OCI-LY1 (cell line): ENCODE results near the gene CYTH4.

Source experiments
- H2AFZ ChIP-seq: fragments of 200-600 bp; sonication (generic), shearing (Covaris generic); 2 replicates; pipeline ENCODE4 v1.6.0; 2014; ENCODE audit warnings: antibody characterized with exemption, mild to moderate bottlenecking, low read length
- H3F3A ChIP-seq: fragments of 200-600 bp; sonication (generic), shearing (Covaris generic); 2 replicates; pipeline ENCODE4 v1.6.0; 2014; ENCODE audit warnings: mild to moderate bottlenecking, antibody characterized with exemption, low read length, moderate library complexity; ENCODE audit not compliant: insufficient read depth
- H3K27ac ChIP-seq: fragments of 200-600 bp; sonication (generic); 2 replicates; pipeline ENCODE4 v1.5.1; 2014; ENCODE audit warnings: low read length, mixed run types, mild to moderate bottlenecking, low read depth; ENCODE audit not compliant: poor library complexity, severe bottlenecking
- H3K27me3 ChIP-seq: fragments of 200-600 bp; sonication (generic); 2 replicates; pipeline ENCODE4 v1.6.0; 2014; ENCODE audit warnings: antibody characterized with exemption, mild to moderate bottlenecking, low read length, moderate library complexity; ENCODE audit not compliant: insufficient read depth
- H3K36me3 ChIP-seq: fragments of 200-600 bp; sonication (generic); 2 replicates; pipeline ENCODE4 v1.6.1; 2014; ENCODE audit warnings: mild to moderate bottlenecking, antibody characterized with exemption, low read length, moderate library complexity, mixed read lengths; ENCODE audit not compliant: insufficient read depth
- H3K4me1 ChIP-seq: fragments of 200-600 bp; sonication (generic); 2 replicates; pipeline ENCODE4 v1.5.1; 2014; ENCODE audit warnings: mild to moderate bottlenecking, low read length, moderate library complexity; ENCODE audit not compliant: insufficient read depth, severe bottlenecking
- H3K4me2 ChIP-seq: fragments of 200-600 bp; sonication (generic), shearing (Covaris generic); 2 replicates; pipeline ENCODE4 v1.6.1; 2014; ENCODE audit warnings: low read length
- H3K4me3 ChIP-seq: fragments of 200-600 bp; sonication (generic); 2 replicates; pipeline ENCODE4 v1.5.1; 2014; ENCODE audit warnings: low read length, low read depth, mild to moderate bottlenecking, mixed read lengths; ENCODE audit not compliant: poor library complexity, severe bottlenecking
- H3K79me2 ChIP-seq: fragments of 200-600 bp; shearing (Covaris generic); 2 replicates; pipeline ENCODE4 v1.6.1; 2016; ENCODE audit warnings: mixed run types, low read length, mixed read lengths; ENCODE audit not compliant: insufficient read depth
- H3K9ac ChIP-seq: fragments of 200-600 bp; sonication (generic), shearing (Covaris generic); 2 replicates; pipeline ENCODE4 v1.6.1; 2014; ENCODE audit warnings: mild to moderate bottlenecking, low read length, mixed read lengths
- H3K9me2 ChIP-seq: fragments of 200-600 bp; sonication (generic), shearing (Covaris generic); 2 replicates; pipeline ENCODE4 v1.6.1; 2014; ENCODE audit warnings: low read depth, mild to moderate bottlenecking, low read length, mixed read lengths
- H3K9me3 ChIP-seq: fragments of 200-600 bp; shearing (Covaris generic); 2 replicates; pipeline ENCODE4 v1.6.1; 2014; ENCODE audit warnings: low read length, mixed read lengths
- H4K20me1 ChIP-seq: fragments of 200-600 bp; sonication (generic), shearing (Covaris generic); 2 replicates; pipeline ENCODE4 v1.6.0; 2016; ENCODE audit warnings: mild to moderate bottlenecking, low read length; ENCODE audit not compliant: insufficient read depth
- EZH2 ChIP-seq: fragments of 200-600 bp; sonication (generic), shearing (Covaris generic); IDR thresholded peaks from 2 replicates; pipeline ENCODE4 v1.8.0; 2017; ENCODE audit warnings: borderline replicate concordance, mixed run types, mild to moderate bottlenecking, antibody characterized with exemption, low read length, moderate library complexity, mixed read lengths
- TF ChIP-seq, protein P1 (sequence below): fragments of 200-600 bp; sonication (generic), shearing (Covaris generic); IDR thresholded peaks from 2 replicates; pipeline ENCODE4 v1.5.1; 2017; ENCODE audit warnings: mild to moderate bottlenecking, antibody characterized with exemption, low read length, moderate library complexity, mixed read lengths

CYTH4 gene

DNA sequence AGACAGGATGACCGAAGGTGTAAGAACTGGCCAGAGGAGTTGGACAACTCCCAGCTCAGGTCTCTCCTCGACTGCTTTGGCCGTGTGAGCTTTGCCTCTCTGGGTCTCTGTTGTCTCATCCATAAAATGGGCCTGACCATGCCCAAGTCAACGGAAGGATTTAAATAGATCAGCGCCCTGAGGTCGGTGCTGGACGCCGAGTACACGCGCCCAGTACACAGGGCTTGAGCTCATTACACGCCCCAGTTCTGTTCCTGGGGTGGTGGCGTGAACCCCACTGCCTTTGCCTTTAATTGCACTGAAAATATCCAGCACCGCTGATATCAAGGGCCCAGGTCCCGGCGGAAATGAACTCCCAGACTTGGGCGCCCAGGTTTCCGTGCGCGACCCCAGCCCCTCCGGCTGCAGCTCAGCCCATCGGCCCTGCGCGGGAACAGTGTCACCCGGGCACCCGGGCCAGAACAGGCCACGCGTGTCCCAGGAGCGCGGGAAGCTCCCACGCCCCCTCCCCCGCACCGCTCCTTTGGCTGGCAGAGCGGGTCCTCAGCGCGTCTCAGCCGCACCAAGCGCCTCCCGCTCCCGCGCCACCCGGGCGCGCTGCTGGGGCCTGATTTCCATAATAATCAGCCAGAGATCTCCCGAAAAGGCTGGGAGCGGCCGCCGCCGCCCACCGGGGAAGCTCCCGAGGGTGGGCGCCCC lies 42.2 kb downstream of the CYTH4 start:
- H4K20me1 ChIP-seq: no peaks in the 10 kb centered on the region
- no peak overlapping the region for H3K9ac ChIP-seq
- no peaks in the 10 kb centered on the region for H3K9me3 ChIP-seq
- no peak overlapping the region for H2AFZ ChIP-seq
- no peaks in the 10 kb centered on the region for H3K79me2 ChIP-seq
- H3K4me1 ChIP-seq: no peaks in the 10 kb centered on the region
- TF ChIP-seq, protein P1, sequence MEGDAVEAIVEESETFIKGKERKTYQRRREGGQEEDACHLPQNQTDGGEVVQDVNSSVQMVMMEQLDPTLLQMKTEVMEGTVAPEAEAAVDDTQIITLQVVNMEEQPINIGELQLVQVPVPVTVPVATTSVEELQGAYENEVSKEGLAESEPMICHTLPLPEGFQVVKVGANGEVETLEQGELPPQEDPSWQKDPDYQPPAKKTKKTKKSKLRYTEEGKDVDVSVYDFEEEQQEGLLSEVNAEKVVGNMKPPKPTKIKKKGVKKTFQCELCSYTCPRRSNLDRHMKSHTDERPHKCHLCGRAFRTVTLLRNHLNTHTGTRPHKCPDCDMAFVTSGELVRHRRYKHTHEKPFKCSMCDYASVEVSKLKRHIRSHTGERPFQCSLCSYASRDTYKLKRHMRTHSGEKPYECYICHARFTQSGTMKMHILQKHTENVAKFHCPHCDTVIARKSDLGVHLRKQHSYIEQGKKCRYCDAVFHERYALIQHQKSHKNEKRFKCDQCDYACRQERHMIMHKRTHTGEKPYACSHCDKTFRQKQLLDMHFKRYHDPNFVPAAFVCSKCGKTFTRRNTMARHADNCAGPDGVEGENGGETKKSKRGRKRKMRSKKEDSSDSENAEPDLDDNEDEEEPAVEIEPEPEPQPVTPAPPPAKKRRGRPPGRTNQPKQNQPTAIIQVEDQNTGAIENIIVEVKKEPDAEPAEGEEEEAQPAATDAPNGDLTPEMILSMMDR: no peak
- no peak for TF ChIP-seq EZH2
- no peak overlapping the region for H3K27ac ChIP-seq
- no peak overlapping the region for H3K4me3 ChIP-seq
- H3K4me2 ChIP-seq: no peak overlapping the region
- no peaks in the 10 kb centered on the region for H3K9me2 ChIP-seq
- no peaks in the 10 kb centered on the region for H3F3A ChIP-seq
- H3K36me3 ChIP-seq: no peaks in the 10 kb centered on the region
- peaks cover 4% of the 10 kb centered on the region for H3K27me3 ChIP-seq

DNA sequence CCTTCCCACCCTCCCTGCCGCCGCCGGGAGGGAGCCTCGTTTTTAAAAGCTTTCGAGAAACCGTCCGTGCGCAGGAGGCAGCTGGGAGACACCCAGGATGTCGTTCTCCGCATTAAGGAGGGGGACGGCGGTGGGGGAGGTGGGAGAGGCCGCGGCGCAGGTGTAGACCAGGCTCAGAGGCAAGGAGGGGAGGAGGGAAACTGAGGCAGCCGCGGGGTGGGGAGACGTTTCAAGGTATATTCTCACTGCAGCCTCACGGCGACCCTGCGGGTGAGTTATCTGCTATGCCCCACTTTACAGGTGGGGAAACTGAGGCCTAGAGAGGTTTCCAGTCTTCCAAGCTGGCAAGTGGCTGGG lies 42.7 kb downstream of the CYTH4 start:
- no peaks in the 10 kb centered on the region for H3K4me1 ChIP-seq
- H3F3A ChIP-seq: no peaks in the 10 kb centered on the region
- H2AFZ ChIP-seq: no peak overlapping the region
- H3K9me3 ChIP-seq: no peaks in the 10 kb centered on the region
- H3K27ac ChIP-seq: no peak overlapping the region
- no peaks in the 10 kb centered on the region for H3K79me2 ChIP-seq
- no peak overlapping the region for H3K9ac ChIP-seq
- H3K36me3 ChIP-seq: no peaks in the 10 kb centered on the region
- H4K20me1 ChIP-seq: no peaks in the 10 kb centered on the region
- H3K4me3 ChIP-seq: no peak overlapping the region
- TF ChIP-seq, protein P1: no peak
- no peak for TF ChIP-seq EZH2
- H3K27me3 ChIP-seq: peaks cover 4% of the 10 kb centered on the region
- H3K9me2 ChIP-seq: no peaks in the 10 kb centered on the region
- no peak overlapping the region for H3K4me2 ChIP-seq

DNA sequence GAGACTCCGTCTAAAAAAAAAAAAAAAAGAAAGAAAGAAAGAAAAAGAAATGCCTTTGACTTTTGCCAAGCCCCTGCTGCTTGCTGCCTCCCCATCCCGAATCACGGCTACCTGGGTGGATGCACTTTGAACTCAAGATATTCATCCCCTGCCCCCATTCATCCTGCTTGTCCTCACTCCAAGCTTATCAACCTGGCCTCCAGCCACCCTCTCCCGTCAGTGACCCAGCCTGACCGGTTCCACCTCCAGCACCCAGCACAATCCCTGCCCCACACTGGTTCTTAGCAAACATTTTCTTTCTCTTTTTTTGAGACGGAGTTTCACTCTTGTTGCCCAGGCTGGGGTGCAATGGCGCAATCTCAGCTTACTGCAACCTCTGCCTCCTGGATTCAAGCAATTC lies 44.4 kb downstream of the CYTH4 start:
- no peaks in the 10 kb centered on the region for H3K79me2 ChIP-seq
- H3K27ac ChIP-seq: no peak overlapping the region
- H3K9me3 ChIP-seq: no peaks in the 10 kb centered on the region
- H3K4me3 ChIP-seq: no peak overlapping the region
- peaks cover 4% of the 10 kb centered on the region; the same call in 1 of the 2 replicates for H3K27me3 ChIP-seq
- no peak for TF ChIP-seq EZH2
- TF ChIP-seq, protein P1: no peak
- no peaks in the 10 kb centered on the region for H4K20me1 ChIP-seq
- H3K4me2 ChIP-seq: no peak overlapping the region
- H3K36me3 ChIP-seq: no peaks in the 10 kb centered on the region
- no peaks in the 10 kb centered on the region for H3F3A ChIP-seq
- H2AFZ ChIP-seq: no peak overlapping the region
- no peaks in the 10 kb centered on the region for H3K4me1 ChIP-seq
- no peak overlapping the region for H3K9ac ChIP-seq
- H3K9me2 ChIP-seq: no peaks in the 10 kb centered on the region
